GM12878 (cell line): ENCODE measurements around the gene KLF4. TPM values are rescaled to one million over a fixed set of nuclear protein-coding genes. Genes with fewer than 3 reads are reported as not detected.

Experiments used
- ATAC-seq: fragments of 200-7000 bp; cut with Tn5 transposase; 3 replicates; pipeline ENCODE4 v1.9.1; 2020; ENCODE audit warnings: mild to moderate bottlenecking, moderate library complexity
- BruUV-seq: library from RNA; stranded (reverse); fragments of 400-500 nt; replicated peaks from 2 replicates; lab custom pipeline; 2021; lab: Mats Ljungman, UMichigan
- CTCF ChIA-PET: fragments of 300-600 bp; sonication (Branson Sonifier 250); formaldehyde crosslinking; extraction: SDS; loops from one replicate; lab custom pipeline; 2021; ENCODE audit warnings: inconsistent platforms; lab: Yijun Ruan, JAX
- POLR2A ChIA-PET: fragments of 350-600 bp; formaldehyde crosslinking; extraction: SDS; loops from one replicate; lab custom pipeline; 2021; ENCODE audit warnings: inconsistent platforms; lab: Charles Lee
- RAD21 ChIA-PET: fragments of 300-600 bp; sonication (Branson Sonifier 250); formaldehyde crosslinking; loops from one replicate; lab custom pipeline; 2023; ENCODE audit warnings: antibody characterized with exemption; ENCODE audit not compliant: unreplicated experiment; lab: Charles Lee
- SMC1A ChIA-PET: fragments of 300-600 bp; sonication (Branson Sonifier 250); formaldehyde crosslinking; loops from one replicate; lab custom pipeline; 2023; ENCODE audit not compliant: unreplicated experiment, uncharacterized antibody; lab: Charles Lee
- DNase-seq: peaks from one replicate; pipeline ENCODE4 v3.0.0-alpha.2; 2011; ENCODE audit warnings: low read depth, low spot score
- FAIRE-seq: peaks from 3 replicates; lab custom pipeline; 2011; peaks lifted over from hg19 to GRCh38; lab: Jason Lieb, UNC
- H2AFZ ChIP-seq: 2 replicates; pipeline ENCODE4 v1.6.0; 2011; ENCODE audit warnings: low read depth, low read length, control low read depth; ENCODE audit not compliant: control insufficient read depth
- H3K27ac ChIP-seq: 2 replicates; pipeline ENCODE4 v1.5.1; 2011; ENCODE audit warnings: control low read depth; ENCODE audit not compliant: control insufficient read depth, insufficient read depth
- H3K27me3 ChIP-seq, 2 experiments: replicated peaks in 1 of 2; 2 replicates each; pipeline versions ENCODE4 v1.6.0 to v1.6.1; 2011; ENCODE audit warnings: low read length in 1 of 2; ENCODE audit not compliant: control insufficient read depth in 2 of 2, insufficient read depth in 2 of 2
- H3K36me3 ChIP-seq, 2 experiments: 2 replicates each; pipeline ENCODE4 v1.5.1; 2011; ENCODE audit warnings: low read length in 1 of 2; ENCODE audit not compliant: control insufficient read depth in 2 of 2, insufficient read depth in 2 of 2
- H3K4me1 ChIP-seq: 2 replicates; pipeline ENCODE4 v1.6.1; 2011; ENCODE audit warnings: mild to moderate bottlenecking, low read length, moderate library complexity, mixed read lengths; ENCODE audit not compliant: control insufficient read depth, insufficient read depth
- H3K4me2 ChIP-seq: 2 replicates; pipeline ENCODE4 v1.6.0; 2011; ENCODE audit warnings: control low read depth; ENCODE audit not compliant: control insufficient read depth, insufficient read depth
- H3K4me3 ChIP-seq: fragments of 200-600 bp; sonication (generic); 2 replicates; pipeline ENCODE4 v1.5.1; 2016
- H3K79me2 ChIP-seq: 2 replicates; pipeline ENCODE4 v1.6.0; 2011; ENCODE audit warnings: low read length; ENCODE audit not compliant: control insufficient read depth, insufficient read depth
- H3K9ac ChIP-seq: 2 replicates; pipeline ENCODE4 v1.8.0; 2011; ENCODE audit warnings: low read length, control low read depth, mixed read lengths; ENCODE audit not compliant: control insufficient read depth, insufficient read depth
- H3K9me3 ChIP-seq: replicated peaks from 3 replicates; pipeline ENCODE4 v1.5.1; 2011; ENCODE audit warnings: mild to moderate bottlenecking, low read length; ENCODE audit not compliant: control insufficient read depth, insufficient read depth
- H4K20me1 ChIP-seq: 2 replicates; pipeline ENCODE4 v1.6.0; 2011; ENCODE audit not compliant: control insufficient read depth, insufficient read depth
- BACH1 ChIP-seq: fragments of 450-650 bp; IDR thresholded peaks from 2 replicates; pipeline ENCODE4 v1.6.1; 2017; ENCODE audit warnings: mild to moderate bottlenecking, borderline replicate concordance
- FOXK2 ChIP-seq: fragments of 450-650 bp; IDR thresholded peaks from 2 replicates; pipeline ENCODE4 v1.6.1; 2017; ENCODE audit warnings: mild to moderate bottlenecking, moderate library complexity
- NBN ChIP-seq: fragments of 450-650 bp; IDR thresholded peaks from 2 replicates; pipeline ENCODE4 v1.6.1; 2016
- WGBS: methylation state at CpG from one replicate; pipeline ENCODE4 v1.1.6; 2016; ENCODE audit warnings: low lambda C conversion rate; ENCODE audit not compliant: insufficient replicate concordance, insufficient coverage; ENCODE audit errors: missing lambda C conversion rate; 5-methylcytosine and 5-hydroxymethylcytosine counted together
- in situ Hi-C: fragments of 300-500 bp; cut with MboI; formaldehyde crosslinking; loops from 9 replicates; pipeline ENCODE4 v1.14.3; 2018; ENCODE audit warnings: mixed read lengths
- intact Hi-C: fragments of 100-400 bp; cut with micrococcal nuclease; formaldehyde crosslinking; loops from one replicate; pipeline ENCODE4 v1.14.2; 2022; ENCODE audit not compliant: unreplicated experiment
- polyA plus RNA-seq, 11 experiments: library from polyadenylated mRNA; depleted of rRNA in 4 of 11; unstranded in 6 of 11; stranded (reverse) in 5 of 11; fragments of >200 nt; fragmentation: Nextera tagmentation in 4 of 11; fragmentation: Illumina TruSeq in 1 of 11; extraction: Ambion mirVana in 4 of 11; extraction: Trizol in 1 of 11; gene quantifications; 1 replicate in 1 of 11; 2 replicates in 10 of 11; pipeline versions ENCODE4 v1.2.1 to v1.2.3, GENCODE V29; 2011 to 2016; ENCODE audit warnings: inconsistent platforms in 2 of 11, missing spikeins in 2 of 11, low read depth in 1 of 11
- total RNA-seq, 4 experiments: library from RNA; depleted of rRNA in 3 of 4; stranded (reverse); fragments of >200 nt in 3 of 4; fragmentation: Illumina TruSeq in 1 of 4; extraction: Trizol in 1 of 4; gene quantifications; 2 replicates each; pipeline versions ENCODE4 v1.2.1 to v1.2.3, GENCODE V29; 2013 to 2021

KLF4 gene
- total and polyA plus RNA-seq, 10 of the 15 experiments (the other 5 are each of a cell fraction or from before 2014, with no cell fraction given): 0.03 to 0.40 (median 0.10) TPM; not detected in 1

DNA sequence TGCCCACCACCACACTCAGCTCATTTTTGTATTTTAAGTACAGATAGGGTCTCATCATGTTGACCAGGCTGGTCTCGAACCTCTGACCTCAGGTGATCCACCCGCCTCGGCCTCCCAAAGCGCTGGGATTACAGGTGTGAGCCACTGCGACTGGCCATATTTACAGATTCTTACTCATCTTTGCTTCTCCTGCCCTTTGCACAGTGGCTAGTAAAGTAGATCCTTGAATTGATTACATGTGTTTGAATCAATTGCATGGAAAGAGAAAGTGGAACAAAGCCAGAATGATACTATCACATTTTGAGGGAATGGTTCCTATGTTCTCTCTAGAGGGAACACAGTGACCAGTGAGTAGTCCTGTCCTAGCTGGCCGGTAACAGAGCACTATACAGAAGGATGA, 15.4 kb downstream of the KLF4 start:
- CTCF ChIA-PET: no interaction called here
- in situ Hi-C loops: loop anchor here (10.0 kb wide), 1 partner anchor 1291 kb away; no protein-coding TSS in a partner anchor
- Histone ChIP-seq H3K4me2 (no peak overlapping the region), H3K4me3 (no peak overlapping the region), H4K20me1 (no peaks in the 10 kb centered on the region), H3K9ac (no peak overlapping the region), H3K9me3 (no peaks in the 10 kb centered on the region), H3K27me3 (no peaks in the 10 kb centered on the region), H3K4me1 (no peaks in the 10 kb centered on the region), H3K79me2 (no peaks in the 10 kb centered on the region), H3K36me3 (no peaks in the 10 kb centered on the region), H2AFZ (no peak overlapping the region), H3K27ac (no peak overlapping the region)
- no peak for DNase-seq
- no peak for FAIRE-seq
- no TSS peak for BruUV-seq
- intact Hi-C loops: no loop called here
- TF ChIP-seq NBN: no peak
- RAD21 ChIA-PET: no interaction called here
- SMC1A ChIA-PET: no interaction called here
- POLR2A ChIA-PET: no interaction called here
- WGBS: 33% methylated on average over 6 of the region's 6 CpGs
- ATAC-seq: no peak

GRCh38 chr9:107472581-107473340, 16.8 kb downstream of the KLF4 start:
- H3K4me2 ChIP-seq: no peak overlapping the region
- no TSS peak for BruUV-seq
- H3K4me3 ChIP-seq: no peak overlapping the region
- FAIRE-seq: peak; percentile 44
- intact Hi-C loops: no loop called here
- H4K20me1 ChIP-seq: no peaks in the 10 kb centered on the region
- ChIA-PET SMC1A (no interaction called here), CTCF (no interaction called here), RAD21 (no interaction called here), POLR2A (interaction anchor here (0.6 kb wide), 1 partner anchor 1536 kb away, joined by 5 read pairs; no protein-coding TSS in a partner anchor)
- H3K9ac ChIP-seq: no peak overlapping the region
- no peaks in the 10 kb centered on the region for H3K36me3 ChIP-seq
- TF ChIP-seq BACH1: no peak
- TF ChIP-seq FOXK2: no peak
- no peaks in the 10 kb centered on the region for H3K4me1 ChIP-seq
- WGBS: 24% methylated on average over 9 of the region's 9 CpGs
- no peak overlapping the region for H3K27ac ChIP-seq
- ATAC-seq: no peak
- in situ Hi-C loops: loop anchor here (10.0 kb wide), 1 partner anchor 1292 kb away; no protein-coding TSS in a partner anchor
- H3K79me2 ChIP-seq: no peaks in the 10 kb centered on the region
- H2AFZ ChIP-seq: no peak overlapping the region
- no peaks in the 10 kb centered on the region for H3K27me3 ChIP-seq
- DNase-seq: no peak
- H3K9me3 ChIP-seq: no peaks in the 10 kb centered on the region
